ENCODE results near the gene CHST13.
"Not testable (repeated sequence)": the region's sequence is repeated elsewhere in the genome, so short reads cannot be mapped to it uniquely, and the experiment has no call there.

CHST13 gene

GRCh38 chr3:126526668-126527005, 2.7 kb downstream of the CHST13 start:
- no peak for DNase-seq (ENCODE audit: low read depth)

- no peak for DNase-seq (ENCODE audit: low read depth)
Observed at GRCh38 chr3:126527006-126527405, 3.1 kb downstream of the CHST13 start.

- DNase-seq (ENCODE audit: low read depth), result no peak
Observed at GRCh38 chr3:126527455-126528211, 3.7 kb downstream of the CHST13 start.

GRCh38 chr3:126528419-126528799, 4.5 kb downstream of the CHST13 start:
- no peak for DNase-seq (ENCODE audit: low read depth)

- DNase-seq (ENCODE audit: low read depth), result no peak
Observed at GRCh38 chr3:126528800-126529541, 5.0 kb downstream of the CHST13 start.

- no peak for DNase-seq (ENCODE audit: low read depth)
Observed at GRCh38 chr3:126529585-126530170, 5.7 kb downstream of the CHST13 start.

GRCh38 chr3:126530171-126531050, 6.5 kb downstream of the CHST13 start:
- no peak for DNase-seq (ENCODE audit: low read depth)

GRCh38 chr3:126531051-126531330, 7.0 kb downstream of the CHST13 start:
- no peak for DNase-seq (ENCODE audit: low read depth)

GRCh38 chr3:126533506-126533905, 9.6 kb downstream of the CHST13 start:
- no peak for DNase-seq (ENCODE audit: low read depth)

GRCh38 chr3:126534716-126535115, 10.8 kb downstream of the CHST13 start:
- not testable (repeated sequence) for DNase-seq (ENCODE audit: low read depth)

GRCh38 chr3:126535636-126536035, 11.7 kb downstream of the CHST13 start:
- DNase-seq (ENCODE audit: low read depth), result no peak

GRCh38 chr3:126536126-126536525, 12.2 kb downstream of the CHST13 start:
- no peak for DNase-seq (ENCODE audit: low read depth)

GRCh38 chr3:126537116-126537729, 13.3 kb downstream of the CHST13 start:
- DNase-seq (ENCODE audit: low read depth), result no peak

GRCh38 chr3:126537730-126538281, 13.9 kb downstream of the CHST13 start:
- no peak for DNase-seq (ENCODE audit: low read depth)

- no peak for DNase-seq (ENCODE audit: low read depth)
Observed at GRCh38 chr3:126538316-126538715, 14.4 kb downstream of the CHST13 start.

GRCh38 chr3:126538966-126539365, 15.0 kb downstream of the CHST13 start:
- DNase-seq (ENCODE audit: low read depth), result no peak

GRCh38 chr3:126539558-126540250, 15.7 kb downstream of the CHST13 start:
- DNase-seq (ENCODE audit: low read depth), result no peak

GRCh38 chr3:126540342-126540849, 16.4 kb downstream of the CHST13 start:
- DNase-seq (ENCODE audit: low read depth), result peak; percentile 58

- DNase-seq (ENCODE audit: low read depth), result no peak
Observed at GRCh38 chr3:126540951-126541627, 17.1 kb downstream of the CHST13 start.

- no peak for DNase-seq (ENCODE audit: low read depth)
Observed at GRCh38 chr3:126541628-126542339, 17.8 kb downstream of the CHST13 start.

All from non-pigmented ciliary epithelial cell (primary cell).